Muscle layer of duodenum (tissue), 2 donors: ENCODE measurements around the gene SPPL2A.
"Not testable (repeated sequence)": the region's sequence is repeated elsewhere in the genome, so short reads cannot be mapped to it uniquely, and the experiment has no call there.

ENCODE experiments used
- H3K27ac ChIP-seq: one replicate; pipeline ENCODE4 v1.7.0; 2013; ENCODE audit warnings: mild to moderate bottlenecking, low read length
- H3K27me3 ChIP-seq: one replicate; pipeline ENCODE4 v1.7.0; 2013; ENCODE audit warnings: low read depth, mild to moderate bottlenecking, control low read depth, low read length
- H3K36me3 ChIP-seq, 2 donors: one replicate each; pipeline ENCODE4 v1.7.0; 2013; ENCODE audit warnings: low read length in 2 of 2, control low read depth in 1 of 2, mild to moderate bottlenecking in 1 of 2; ENCODE audit not compliant: insufficient read depth in 2 of 2, control insufficient read depth in 1 of 2
- H3K4me1 ChIP-seq, 2 donors: one replicate each; pipeline ENCODE4 v1.7.0; 2013; ENCODE audit warnings: low read length in 2 of 2, mild to moderate bottlenecking in 2 of 2, control low read depth in 1 of 2, moderate library complexity in 1 of 2; ENCODE audit not compliant: insufficient read depth in 2 of 2, control insufficient read depth in 1 of 2
- H3K4me3 ChIP-seq, 2 donors: one replicate each; pipeline ENCODE4 v1.7.0; 2013; ENCODE audit warnings: low read length in 2 of 2, low read depth in 1 of 2, mild to moderate bottlenecking in 1 of 2
- H3K9me3 ChIP-seq, 2 donors: one replicate each; pipeline ENCODE4 v1.7.0; 2013; ENCODE audit warnings: low read length in 2 of 2, control low read depth in 1 of 2, mild to moderate bottlenecking in 1 of 2; ENCODE audit not compliant: control insufficient read depth in 1 of 2
- donor health status: healthy.

Gene SPPL2A

GRCh38 chr15:50718700-50719125 lies 46.8 kb downstream of the SPPL2A start:
- Histone ChIP-seq H3K27ac (no peak overlapping the region), H3K4me3 (no peak overlapping the region), H3K4me1 (no peaks in the 10 kb centered on the region), H3K36me3 (peaks cover 31 to 46% of the 10 kb centered on the region in 2 donors), H3K27me3 (no peaks in the 10 kb centered on the region), H3K9me3 (no peaks in the 10 kb centered on the region)

DNA sequence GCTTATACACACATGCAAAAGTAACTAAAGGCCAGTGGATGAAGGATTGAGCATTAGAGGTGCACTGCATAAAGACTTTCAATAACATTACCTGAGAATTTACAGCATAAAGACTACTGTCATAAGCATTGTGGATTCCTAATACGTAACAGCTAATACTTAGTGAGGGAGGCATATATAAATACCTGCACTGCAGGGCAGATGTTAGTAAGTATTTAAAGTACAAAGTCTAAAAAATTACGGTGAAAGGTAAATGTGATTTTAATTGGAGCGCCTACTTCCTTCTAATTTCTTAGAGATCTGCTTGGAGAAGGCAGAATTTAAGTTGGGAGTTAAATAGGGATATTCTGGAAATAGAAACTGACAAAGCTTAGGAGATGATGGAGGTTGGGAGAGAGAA lies 53.5 kb downstream of the SPPL2A start:
- no peaks in the 10 kb centered on the region for H3K9me3 ChIP-seq
- peak overlapping the region; percentile 24 for H3K27ac ChIP-seq
- peaks cover 10 to 14% of the 10 kb centered on the region in 2 donors for H3K36me3 ChIP-seq
- H3K27me3 ChIP-seq: no peaks in the 10 kb centered on the region
- H3K4me3 ChIP-seq: no peak overlapping the region
- no peaks in the 10 kb centered on the region for H3K4me1 ChIP-seq

DNA sequence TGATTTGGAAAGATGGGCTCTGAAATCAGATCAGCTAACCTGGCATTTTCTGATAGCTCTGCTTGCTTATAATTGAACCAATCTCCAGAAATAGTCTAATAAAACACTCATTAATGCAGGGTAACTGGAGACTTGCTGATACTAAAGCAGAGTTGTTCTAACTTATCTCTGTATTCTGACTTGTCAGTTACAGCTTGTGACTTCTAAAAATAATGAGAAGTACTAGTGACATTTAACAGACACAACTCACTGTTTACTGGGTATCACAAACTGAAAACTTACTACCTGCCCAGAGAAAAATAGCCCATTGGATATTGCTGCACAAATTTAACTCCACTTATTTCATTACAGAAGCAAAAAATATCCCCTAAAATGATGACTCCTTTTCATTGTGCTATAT lies 54.9 kb downstream of the SPPL2A start:
- peaks cover 7 to 9% of the 10 kb centered on the region in 2 donors for H3K36me3 ChIP-seq
- H3K4me3 ChIP-seq: no peak overlapping the region
- H3K27me3 ChIP-seq: no peaks in the 10 kb centered on the region
- no peaks in the 10 kb centered on the region for H3K4me1 ChIP-seq
- H3K9me3 ChIP-seq: no peaks in the 10 kb centered on the region
- no peak overlapping the region for H3K27ac ChIP-seq

DNA sequence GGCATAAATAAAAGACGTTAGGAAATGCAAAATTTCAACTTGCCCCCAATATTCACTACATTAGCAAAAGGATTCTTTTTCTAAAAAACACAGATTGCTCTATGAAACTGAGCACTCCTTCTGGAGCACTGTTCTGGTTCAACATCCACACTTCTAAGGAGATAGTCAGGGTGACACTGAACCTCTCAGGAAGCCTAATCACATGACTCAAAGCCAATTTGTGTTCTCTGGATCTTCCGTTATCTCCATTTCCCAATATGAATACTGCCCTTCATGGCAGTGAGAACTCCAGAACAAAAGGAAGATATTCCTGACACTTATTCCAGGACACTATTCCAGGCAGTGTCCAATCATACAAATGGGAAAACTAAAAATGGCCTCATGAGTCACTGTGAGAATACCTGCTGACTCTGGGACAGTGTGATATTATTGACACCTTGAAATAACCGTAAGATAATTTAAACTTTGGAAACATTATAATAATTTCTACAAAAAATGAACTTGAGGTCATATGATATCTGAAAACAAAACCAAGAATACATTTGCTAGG lies 57.6 kb downstream of the SPPL2A start:
- Histone ChIP-seq H3K4me3 (no peak overlapping the region), H3K4me1 (no peaks in the 10 kb centered on the region), H3K27ac (no peak overlapping the region), H3K27me3 (no peaks in the 10 kb centered on the region), H3K9me3 (no peaks in the 10 kb centered on the region), H3K36me3 (peaks cover 7 to 12% of the 10 kb centered on the region in 2 donors)

DNA sequence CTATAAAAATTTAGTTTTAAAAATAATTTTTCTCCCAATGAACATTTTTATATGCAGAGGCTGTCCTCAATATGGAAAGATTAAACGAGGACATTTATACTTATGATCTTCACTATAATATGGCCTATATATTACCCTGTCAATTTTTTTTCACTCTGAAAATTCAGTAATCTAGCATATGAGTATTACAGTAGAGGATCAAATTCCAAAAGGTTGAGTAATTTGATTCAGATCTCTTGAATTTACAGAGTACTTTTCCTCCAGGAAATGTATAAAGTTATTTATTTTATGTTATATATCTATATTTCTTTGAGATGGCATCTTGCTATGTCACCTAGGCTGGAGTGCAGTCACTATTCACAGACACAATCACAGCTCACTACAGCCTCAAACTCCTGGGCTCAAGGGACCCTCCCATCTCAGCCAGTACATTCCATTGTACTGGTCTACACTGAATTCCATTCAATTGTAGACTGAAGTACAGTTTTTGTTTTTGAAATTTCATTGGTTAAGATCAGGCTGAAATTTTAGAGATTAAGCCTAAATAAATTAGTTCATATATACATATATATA lies 62.7 kb downstream of the SPPL2A start:
- H3K9me3 ChIP-seq: no peaks in the 10 kb centered on the region
- H3K4me3 ChIP-seq: no peak overlapping the region
- H3K27me3 ChIP-seq: no peaks in the 10 kb centered on the region
- H3K4me1 ChIP-seq: no peaks in the 10 kb centered on the region
- peaks cover 5% of the 10 kb centered on the region in 2 donors for H3K36me3 ChIP-seq
- no peak overlapping the region for H3K27ac ChIP-seq

GRCh38 chr15:50698101-50698500 lies 67.4 kb downstream of the SPPL2A start:
- Histone ChIP-seq H3K27me3 (no peaks in the 10 kb centered on the region), H3K9me3 (no peaks in the 10 kb centered on the region), H3K27ac (no peak overlapping the region), H3K4me1 (no peaks in the 10 kb centered on the region), H3K36me3 (no peaks in the 10 kb centered on the region), H3K4me3 (no peak overlapping the region)

- Histone ChIP-seq H3K9me3 (no peaks in the 10 kb centered on the region), H3K27ac (no peak overlapping the region), H3K4me3 (no peak overlapping the region), H3K27me3 (no peaks in the 10 kb centered on the region), H3K4me1 (no peaks in the 10 kb centered on the region), H3K36me3 (no peaks in the 10 kb centered on the region)
These were observed 68.3 kb downstream of the SPPL2A start for GRCh38 chr15:50697109-50697797.

GRCh38 chr15:50694634-50695165 lies 70.8 kb downstream of the SPPL2A start:
- H3K4me1 ChIP-seq, H3K27ac ChIP-seq, H3K27me3 ChIP-seq, H3K4me3 ChIP-seq, H3K9me3 ChIP-seq, H3K36me3 ChIP-seq: not testable (repeated sequence)

DNA sequence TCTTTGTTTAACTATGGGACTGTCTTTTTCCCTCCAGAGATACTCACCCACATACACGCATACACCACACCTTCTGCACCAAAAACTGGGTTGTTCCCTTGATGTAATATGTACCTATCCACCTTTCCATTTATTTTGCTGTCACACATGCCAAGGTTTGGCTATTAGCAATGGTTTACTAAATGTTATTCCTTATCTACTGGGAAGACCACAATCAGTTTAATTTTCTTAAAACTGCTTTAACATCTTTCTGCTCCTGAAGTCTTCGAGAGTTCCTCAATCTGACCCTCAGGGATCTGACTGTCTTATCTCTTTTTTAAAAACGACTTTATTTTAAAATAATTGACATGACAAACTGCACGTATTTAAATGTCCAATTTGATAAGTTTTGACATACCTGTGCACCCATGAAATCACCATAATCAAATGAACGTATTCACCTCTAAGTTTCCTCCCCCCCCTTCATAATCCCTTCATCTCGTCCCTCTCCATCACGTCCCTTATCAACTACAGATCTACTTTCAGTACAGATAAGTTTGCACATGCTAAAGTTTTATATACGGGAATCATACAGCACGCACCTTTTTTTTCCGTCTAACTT lies 78.1 kb downstream of the SPPL2A start:
- H3K36me3 ChIP-seq: peaks cover 0 to 7% of the 10 kb centered on the region in 2 donors
- peak overlapping the region; percentile 85 to 94 for H3K4me3 ChIP-seq
- peak overlapping the region; percentile 87 for H3K27ac ChIP-seq
- no peaks in the 10 kb centered on the region for H3K9me3 ChIP-seq
- no peaks in the 10 kb centered on the region for H3K27me3 ChIP-seq
- H3K4me1 ChIP-seq: peaks cover 0 to 25% of the 10 kb centered on the region in 2 donors

- Histone ChIP-seq H3K9me3 (no peaks in the 10 kb centered on the region), H3K4me1 (peaks cover 0 to 25% of the 10 kb centered on the region in 2 donors), H3K27me3 (no peaks in the 10 kb centered on the region), H3K36me3 (peaks cover 0 to 7% of the 10 kb centered on the region in 2 donors), H3K27ac (peak within 1 kb of the TSS; percentile 92), H3K4me3 (peak within 1 kb of the TSS; percentile 85 to 94)
These were observed 78.8 kb downstream of the SPPL2A start, which contains the start of gene TRPM7 for GRCh38 chr15:50686469-50687301. TSS of gene TRPM7 (minus strand) at chr15:50686797. CDS start at chr15:50686533, 264 bp downstream.
